Stimulated activated CD4-positive, alpha-beta T cell treated with anti-CD3 and anti-CD28 coated beads, Interleukin-1b, Interleukin-23, amount 100 ng/mL, for 24 hours (primary cell): Measurements from ENCODE around the gene RBMS3.

ENCODE experiments used
- DNase-seq, 4 experiments: peaks; one replicate each; pipeline ENCODE4 v3.0.0-alpha.2; 2020; ENCODE audit warnings: low read depth in 4 of 4, low spot score in 1 of 4

Gene RBMS3

GRCh38 chr3:29853841-29854397 lies 573.0 kb downstream of the RBMS3 start:
- DNase-seq, result no peak

- no peak for DNase-seq
These were observed 574.0 kb downstream of the RBMS3 start for GRCh38 chr3:29854821-29855220.

GRCh38 chr3:29859726-29860270 lies 578.9 kb downstream of the RBMS3 start:
- DNase-seq, result no peak

GRCh38 chr3:29864809-29865208 lies 583.9 kb downstream of the RBMS3 start:
- no peak for DNase-seq

GRCh38 chr3:29868543-29869101 lies 587.8 kb downstream of the RBMS3 start:
- no peak for DNase-seq

- no peak for DNase-seq
These were observed 589.3 kb downstream of the RBMS3 start for GRCh38 chr3:29870136-29870535.

- DNase-seq, result no peak
These were observed 590.2 kb downstream of the RBMS3 start for GRCh38 chr3:29871087-29871486.

- DNase-seq, result no peak
These were observed 599.9 kb downstream of the RBMS3 start for GRCh38 chr3:29880809-29881208.

- no peak for DNase-seq
These were observed 606.6 kb downstream of the RBMS3 start for GRCh38 chr3:29887451-29887850.

GRCh38 chr3:29889215-29889614 lies 608.3 kb downstream of the RBMS3 start:
- no peak for DNase-seq

GRCh38 chr3:29890801-29891200 lies 609.9 kb downstream of the RBMS3 start:
- no peak for DNase-seq

- DNase-seq, result no peak
These were observed 612.2 kb downstream of the RBMS3 start for GRCh38 chr3:29892976-29893554.

GRCh38 chr3:29896856-29897255 lies 616.0 kb downstream of the RBMS3 start:
- no peak for DNase-seq

GRCh38 chr3:29898171-29898965 lies 617.5 kb downstream of the RBMS3 start:
- no peak for DNase-seq

- DNase-seq, result no peak
These were observed 618.1 kb downstream of the RBMS3 start for GRCh38 chr3:29899021-29899420.

- DNase-seq, result no peak
These were observed 620.2 kb downstream of the RBMS3 start for GRCh38 chr3:29901097-29901496.

- no peak for DNase-seq
These were observed 622.7 kb downstream of the RBMS3 start for GRCh38 chr3:29903600-29903999.

- no peak for DNase-seq
These were observed 626.0 kb downstream of the RBMS3 start for GRCh38 chr3:29906906-29907305.

GRCh38 chr3:29912600-29913288 lies 631.9 kb downstream of the RBMS3 start:
- DNase-seq, result no peak

- DNase-seq, result no peak
These were observed 634.1 kb downstream of the RBMS3 start for GRCh38 chr3:29914861-29915524.

- no peak for DNase-seq
These were observed 638.7 kb downstream of the RBMS3 start for GRCh38 chr3:29919571-29919970.
